AG08395 (cell line): Measurements from ENCODE around the gene LRP5.
"Not testable (repeated sequence)": the region's sequence is repeated elsewhere in the genome, so short reads cannot be mapped to it uniquely, and the experiment has no call there.

ENCODE experiments used
- DNase-seq: peaks from one replicate; pipeline ENCODE4 v3.0.0; 2012; ENCODE audit warnings: mixed read lengths, low spot score

The LRP5 gene

GRCh38 chr11:68329536-68329935, 17.1 kb downstream of the LRP5 start:
- DNase-seq: no peak

GRCh38 chr11:68329978-68330699, 17.7 kb downstream of the LRP5 start:
- DNase-seq: no peak

GRCh38 chr11:68330700-68331337, 18.4 kb downstream of the LRP5 start:
- DNase-seq: no peak

- DNase-seq: no peak
Measured at GRCh38 chr11:68331338-68331947, 19.1 kb downstream of the LRP5 start.

GRCh38 chr11:68332186-68332585, 19.8 kb downstream of the LRP5 start:
- no peak for DNase-seq

GRCh38 chr11:68333173-68333572, 20.8 kb downstream of the LRP5 start:
- no peak for DNase-seq

- no peak for DNase-seq
Measured at GRCh38 chr11:68334923-68335322, 22.5 kb downstream of the LRP5 start.

GRCh38 chr11:68335683-68336082, 23.3 kb downstream of the LRP5 start:
- no peak for DNase-seq

GRCh38 chr11:68336716-68337115, 24.3 kb downstream of the LRP5 start:
- DNase-seq: no peak

GRCh38 chr11:68337399-68337835, 25.0 kb downstream of the LRP5 start:
- no peak for DNase-seq

GRCh38 chr11:68338051-68338780, 25.8 kb downstream of the LRP5 start:
- DNase-seq: peak; percentile 54

- no peak for DNase-seq
Measured at GRCh38 chr11:68340003-68340767, 27.8 kb downstream of the LRP5 start.

GRCh38 chr11:68340784-68341556, 28.6 kb downstream of the LRP5 start:
- no peak for DNase-seq

- no peak for DNase-seq
Measured at GRCh38 chr11:68341557-68342458, 29.4 kb downstream of the LRP5 start.

- DNase-seq: no peak
Measured at GRCh38 chr11:68342459-68343158, 30.2 kb downstream of the LRP5 start.

- DNase-seq: no peak
Measured at GRCh38 chr11:68343761-68344256, 31.4 kb downstream of the LRP5 start.

- DNase-seq: not testable (repeated sequence)
Measured at GRCh38 chr11:68344821-68345220, 32.4 kb downstream of the LRP5 start.

GRCh38 chr11:68345776-68346461, 33.5 kb downstream of the LRP5 start:
- no peak for DNase-seq

- DNase-seq: no peak
Measured at GRCh38 chr11:68346462-68346790, 34.0 kb downstream of the LRP5 start.
